ENCODE results near the gene INAFM2.

- TF ChIP-seq CTCF (IDR thresholded peaks at IDR 0.05; ENCODE audit: low read length) (no peak), EZH2 (optimal IDR thresholded peaks at IDR 0.05; ENCODE audit: low read depth, low read length) (no peak)
Observed at GRCh38 chr15:40312370-40313158, 10.9 kb upstream of the INAFM2 start.
